Bone marrow (tissue), 2 donors: Measurements from ENCODE around the gene FKTN.
"Not testable (repeated sequence)": the region's sequence is repeated elsewhere in the genome, so short reads cannot be mapped to it uniquely, and the experiment has no call there.

Experiments
- DNase-seq, 2 donors: peaks; one replicate each; lab custom pipeline; 2025; lab: John Stamatoyannopoulos, UW

FKTN gene

DNA sequence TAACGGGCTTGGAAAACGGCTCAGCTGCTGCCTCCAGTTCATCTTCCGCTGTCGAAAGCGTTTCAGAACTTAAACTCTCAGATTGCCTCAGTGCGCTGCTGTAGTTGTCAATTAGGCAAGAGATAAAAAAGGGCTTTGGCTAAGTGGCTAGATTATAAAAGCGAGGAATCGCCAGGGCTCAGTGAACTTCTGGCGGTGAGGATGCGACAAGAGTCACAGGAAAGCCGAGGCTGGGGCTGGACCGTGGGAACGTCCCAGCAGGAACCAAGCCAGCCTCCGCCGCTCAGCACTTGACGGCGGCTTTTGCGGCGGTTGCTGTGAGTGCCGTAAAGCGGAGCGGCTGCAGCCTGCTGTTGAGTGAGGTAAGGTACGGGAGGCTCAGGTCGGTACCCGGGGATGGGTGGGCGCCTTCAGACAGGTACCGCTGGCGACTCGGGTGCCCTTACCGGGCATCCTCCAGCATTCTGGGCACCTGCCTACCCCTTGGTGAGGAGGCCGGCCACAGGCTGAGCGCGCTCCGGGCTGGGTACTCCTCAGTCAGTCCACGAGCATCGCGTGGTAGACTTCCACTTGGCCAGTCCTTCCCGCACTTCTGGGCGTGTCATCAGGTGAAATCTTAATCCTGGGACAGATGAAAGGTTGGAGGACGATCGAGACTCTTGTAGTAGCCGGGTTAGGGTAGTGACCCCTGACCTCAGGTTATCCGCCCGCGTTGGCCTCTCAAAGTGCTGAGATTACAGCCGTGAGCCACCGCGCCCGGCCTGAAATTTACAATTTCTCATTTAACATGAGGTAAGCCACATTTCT, at the start of gene FKTN:
Gene FKTN, plus strand, starts transcription at position 328 of the 807 bp plus-strand sequence. CDS start 16,902 bp downstream, outside the sequence.
- peak; percentile 26 to 61 for DNase-seq

GRCh38 chr9:105508530-105508929, 49.4 kb upstream of the FKTN start:
- DNase-seq: no peak

DNA sequence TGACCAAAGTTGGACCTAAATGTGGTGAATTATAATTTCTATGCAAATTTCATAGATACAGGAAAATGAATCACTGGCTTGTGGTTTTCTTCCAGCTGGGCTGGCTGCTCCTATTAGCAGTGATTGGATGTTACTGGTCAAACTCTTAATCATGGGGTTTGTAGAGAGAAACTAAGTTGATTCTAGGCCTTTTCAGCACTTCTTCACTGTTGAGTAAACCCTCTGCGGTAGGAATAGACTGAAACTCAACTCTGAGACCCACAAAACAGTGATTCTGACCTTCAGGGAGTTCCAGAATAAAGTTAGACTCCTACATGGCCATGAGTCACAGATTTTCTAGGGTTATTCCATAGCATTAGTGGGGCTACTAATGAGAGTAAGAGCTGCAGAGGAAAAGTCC, 47.9 kb upstream of the FKTN start:
- DNase-seq: no peak

DNA sequence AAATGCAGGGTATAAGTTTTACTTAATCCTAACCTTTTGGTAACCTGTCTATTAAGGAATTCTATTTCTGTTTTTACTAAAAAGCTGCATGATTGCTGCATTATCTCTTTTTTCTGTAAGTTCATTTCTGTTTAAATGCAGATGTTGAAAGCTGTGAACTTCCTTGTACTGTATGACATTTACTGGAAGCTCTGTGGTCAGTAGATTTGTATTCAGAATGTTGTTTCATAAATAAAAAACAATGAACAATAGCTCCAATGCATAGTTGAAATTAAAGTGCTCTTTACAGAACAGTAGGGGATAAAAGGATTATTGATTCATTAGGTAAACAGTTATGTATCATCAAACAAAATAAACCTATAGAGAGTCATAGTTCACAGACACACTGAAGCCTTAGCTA, 46.5 kb upstream of the FKTN start:
- DNase-seq: no peak

GRCh38 chr9:105515811-105516413, 42.0 kb upstream of the FKTN start:
- DNase-seq: no peak

DNA sequence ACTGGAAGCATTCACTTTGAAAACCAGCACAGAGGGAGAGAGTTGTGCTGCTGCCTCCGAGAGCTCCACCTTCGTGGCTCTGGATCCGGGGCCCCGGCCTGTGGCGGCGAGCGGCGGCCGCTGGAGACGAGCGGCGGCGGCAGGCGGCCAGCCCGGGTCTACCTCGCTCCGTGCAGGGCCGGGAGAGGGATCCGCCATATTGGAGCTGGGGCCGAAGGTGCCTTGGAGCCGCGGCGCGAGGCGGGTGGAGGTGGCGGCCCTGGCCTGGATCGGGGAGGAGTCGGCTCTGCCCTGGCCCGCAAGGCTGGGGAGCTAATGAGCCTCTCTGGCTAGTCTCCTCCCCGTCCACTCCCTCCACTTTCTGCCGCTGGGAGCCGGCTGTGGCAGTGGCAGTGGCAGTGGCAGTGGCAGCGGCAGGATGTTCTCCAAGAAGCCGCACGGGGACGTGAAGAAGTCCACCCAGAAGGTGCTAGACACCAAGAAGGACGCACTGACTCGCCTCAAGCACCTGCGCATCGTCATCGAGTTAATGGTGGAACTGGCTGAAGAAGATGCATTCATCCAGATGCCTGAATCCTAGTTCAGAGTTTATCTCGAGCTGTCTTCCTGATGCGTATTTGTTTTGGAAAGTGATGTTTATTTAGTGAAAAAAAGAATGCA, 38.1 kb upstream of the FKTN start:
- not testable (repeated sequence) for DNase-seq

GRCh38 chr9:105520992-105521391, 36.9 kb upstream of the FKTN start:
- DNase-seq: not testable (repeated sequence)

- DNase-seq: not testable (repeated sequence)
These were observed 35.1 kb upstream of the FKTN start for GRCh38 chr9:105522618-105523385.

- no peak for DNase-seq
These were observed 26.4 kb upstream of the FKTN start for GRCh38 chr9:105531530-105531929.

DNA sequence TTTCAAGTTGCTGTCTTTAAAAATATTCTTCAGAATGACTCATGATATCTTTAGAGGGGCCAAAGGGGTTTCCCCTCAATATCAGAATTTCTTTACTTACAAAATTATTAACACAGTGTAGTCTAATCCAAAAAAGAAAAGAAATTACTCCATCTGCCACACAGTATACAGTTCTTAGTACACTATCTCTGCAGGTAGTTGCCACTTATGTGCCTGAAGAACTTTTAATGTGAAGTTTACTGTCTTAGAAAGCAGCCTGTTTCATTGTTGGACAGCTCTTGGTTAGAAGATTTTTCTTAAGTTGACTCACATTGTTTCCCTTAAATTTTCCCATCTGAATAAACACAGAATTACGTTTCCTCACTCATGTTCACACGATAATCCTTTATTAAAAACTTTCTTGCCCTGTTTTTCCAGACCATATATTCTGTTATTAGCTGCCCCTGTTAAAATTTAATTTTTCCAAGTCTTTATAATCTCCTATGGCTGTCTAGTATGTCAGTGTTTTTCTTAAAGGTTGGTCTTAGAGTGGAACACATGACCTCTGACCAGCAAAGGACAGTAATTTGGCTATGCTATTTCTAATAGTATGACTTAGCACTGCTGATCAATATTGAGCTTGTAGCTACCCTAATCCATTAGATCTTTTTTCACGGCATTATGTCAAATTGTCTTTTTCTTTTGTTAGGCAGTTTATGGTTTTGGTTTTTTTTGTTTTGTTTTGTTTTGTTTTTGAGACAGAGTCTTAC, 21.8 kb upstream of the FKTN start:
- DNase-seq: no peak

DNA sequence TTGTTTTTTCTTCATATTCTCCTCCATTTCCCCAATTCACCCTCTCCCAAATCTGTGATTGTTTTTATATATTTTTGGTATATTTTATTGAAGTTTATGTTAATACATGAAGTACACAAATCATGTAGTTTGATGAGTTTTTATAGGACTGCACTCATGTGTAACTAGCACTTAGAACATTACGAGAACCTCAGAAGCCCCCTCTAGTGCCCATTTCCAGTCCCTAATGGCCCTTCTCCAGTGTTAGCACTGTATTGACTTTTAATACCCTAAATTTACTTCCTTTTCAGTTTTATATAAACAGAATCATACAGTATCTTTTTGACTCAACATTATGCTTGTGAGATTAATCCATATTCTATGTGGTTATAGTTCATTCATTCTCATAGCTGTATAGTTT, 18.5 kb upstream of the FKTN start:
- no peak for DNase-seq

DNA sequence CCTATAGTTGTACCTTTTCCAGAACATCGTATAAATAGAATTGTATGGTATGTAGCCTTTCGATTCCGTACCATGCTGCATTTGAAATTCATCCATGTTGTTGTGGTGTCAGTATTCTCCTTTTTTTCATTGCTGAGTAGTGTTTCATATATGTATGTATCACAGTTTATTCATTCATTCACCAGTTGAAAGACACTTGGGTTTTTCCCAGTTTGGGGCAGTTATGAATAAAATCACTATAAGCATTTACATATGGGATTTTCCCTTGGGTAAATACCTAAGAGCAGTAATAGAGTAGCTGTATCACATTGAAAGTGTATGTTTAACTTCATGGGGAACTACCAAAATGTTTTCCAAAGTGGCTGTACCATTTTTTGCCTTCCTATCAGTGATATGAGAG, 16.1 kb upstream of the FKTN start:
- DNase-seq: no peak

- no peak for DNase-seq
These were observed 3.9 kb upstream of the FKTN start for GRCh38 chr9:105554042-105554441.

DNA sequence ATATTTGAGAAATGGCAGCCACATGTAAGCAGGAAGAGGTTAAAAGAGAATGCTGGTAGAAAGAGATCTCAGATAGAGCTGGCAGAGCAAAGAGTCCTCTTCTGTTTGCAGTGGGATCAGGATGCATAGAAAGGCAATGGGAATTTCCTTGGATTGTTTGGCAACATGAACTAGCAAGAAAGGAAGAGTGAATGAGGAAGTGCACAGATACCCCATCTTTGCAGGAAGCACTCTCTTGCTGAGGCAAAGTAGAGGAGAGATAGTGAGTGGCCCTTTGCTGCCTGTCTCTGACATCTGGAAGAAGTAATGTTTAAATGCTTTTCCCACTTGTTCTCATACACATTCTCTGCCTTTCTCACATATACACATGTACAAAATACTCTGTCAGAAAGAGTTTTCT, 14.5 kb downstream of the FKTN start:
- no peak for DNase-seq

DNA sequence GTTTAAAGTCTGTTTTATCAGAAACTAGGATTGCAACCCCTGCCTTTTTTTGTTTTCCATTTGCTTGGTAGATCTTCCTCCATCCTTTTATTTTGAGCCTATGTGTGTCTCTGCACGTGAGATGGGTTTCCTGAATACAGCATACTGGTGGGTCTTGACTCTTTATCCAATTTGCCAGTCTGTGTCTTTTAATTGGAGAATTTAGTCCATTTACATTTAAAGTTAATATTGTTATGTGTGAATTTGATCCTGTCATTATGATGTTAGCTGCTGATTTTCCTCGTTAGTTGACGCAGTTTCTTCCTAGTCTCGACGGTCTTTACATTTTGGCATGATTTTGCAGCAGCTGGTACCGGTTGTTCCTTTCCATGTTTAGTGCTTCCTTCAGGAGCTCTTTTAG, 22.0 kb downstream of the FKTN start:
- DNase-seq: not testable (repeated sequence)

DNA sequence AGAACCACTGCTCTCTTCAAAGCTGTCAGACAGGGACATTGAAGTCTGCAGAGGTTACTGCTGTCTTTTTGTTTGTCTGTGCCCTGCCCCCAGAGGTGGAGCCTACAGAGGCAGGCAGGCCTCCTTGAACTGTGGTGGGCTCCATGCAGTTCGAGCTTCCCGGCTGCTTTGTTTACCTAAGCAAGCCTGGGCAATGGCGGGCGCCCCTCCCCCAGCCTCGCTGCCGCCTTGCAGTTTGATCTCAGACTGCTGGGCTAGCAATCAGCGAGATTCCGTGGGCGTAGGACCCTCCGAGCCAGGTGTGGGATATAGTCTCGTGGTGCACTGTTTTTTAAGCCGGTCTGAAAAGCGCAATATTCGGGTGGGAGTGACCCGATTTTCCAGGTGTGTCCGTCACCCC, 23.6 kb downstream of the FKTN start:
- DNase-seq: not testable (repeated sequence)

- DNase-seq: no peak
These were observed 35.2 kb downstream of the FKTN start for GRCh38 chr9:105593145-105593544.

DNA sequence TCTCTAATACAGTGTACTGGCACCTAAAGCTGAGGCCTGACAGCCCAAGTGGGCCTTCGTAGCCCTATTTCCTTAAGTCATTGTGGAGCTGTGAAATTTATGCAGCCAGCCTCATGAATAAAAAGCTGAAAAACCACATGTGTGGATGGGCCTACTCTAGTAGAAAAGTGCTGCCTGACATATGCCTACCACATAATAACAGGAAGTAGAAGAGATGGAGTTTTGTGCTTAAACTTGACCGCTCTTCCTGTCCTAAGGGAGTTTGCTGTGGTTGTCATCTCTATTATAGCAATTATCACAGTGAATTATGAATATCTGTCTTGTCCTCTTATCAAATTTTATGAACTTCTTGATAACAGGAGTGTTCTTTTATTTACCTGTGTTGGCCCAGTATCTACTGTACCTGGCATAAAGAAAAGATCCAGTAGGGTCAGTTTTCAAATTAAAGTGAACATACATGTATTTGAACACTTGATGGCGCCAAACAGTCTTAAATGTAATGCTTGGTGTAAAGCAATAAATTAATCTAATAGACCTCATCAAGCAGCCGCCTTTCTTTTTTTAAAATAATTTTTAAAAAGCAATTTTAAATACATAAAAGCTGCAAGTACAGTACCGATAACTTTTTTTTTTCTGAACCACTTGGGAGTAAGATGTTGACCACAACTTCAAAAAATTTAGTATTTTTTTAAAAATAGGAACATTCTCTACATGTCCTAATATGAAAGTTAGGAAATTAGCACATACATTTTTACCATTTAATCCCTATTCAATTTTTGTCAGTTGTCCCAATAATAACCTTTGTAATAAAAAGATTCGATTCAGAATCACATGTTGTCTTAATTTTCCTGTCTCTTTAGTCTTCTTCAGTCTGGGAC, 51.0 kb downstream of the FKTN start:
- DNase-seq: peak in 1 of 2 donors; percentile 1

DNA sequence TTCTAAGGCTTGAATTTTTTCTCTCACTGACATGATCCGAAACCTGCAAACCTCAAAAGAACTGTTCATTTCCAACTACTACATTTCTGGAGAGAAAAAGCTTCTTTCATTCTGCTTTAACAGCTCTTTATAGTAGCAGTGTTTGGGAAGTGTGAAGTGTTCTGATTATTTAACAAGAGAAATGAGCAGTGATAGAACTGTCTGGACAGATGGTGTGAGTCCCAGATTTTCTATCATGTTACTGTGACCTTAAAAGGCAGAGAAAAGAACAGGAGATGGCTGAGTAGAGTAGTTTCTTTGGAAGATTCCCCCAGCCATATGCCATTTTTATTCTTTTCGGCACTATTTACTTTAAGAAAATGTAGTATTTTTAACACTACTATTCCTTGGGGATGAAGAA, 63.1 kb downstream of the FKTN start:
- no peak for DNase-seq

- DNase-seq: no peak
These were observed 67.2 kb downstream of the FKTN start for GRCh38 chr9:105625088-105625487.

GRCh38 chr9:105632807-105633206, 74.9 kb downstream of the FKTN start:
- no peak for DNase-seq
